GM21619 (cell line): ENCODE measurements around the gene NDUFV1.

Experiments
- ATAC-seq: cut with Tn5 transposase; IDR thresholded peaks from one replicate; pipeline ENCODE4 v1.9.1; 2021; ENCODE audit not compliant: unreplicated experiment

Gene NDUFV1

DNA sequence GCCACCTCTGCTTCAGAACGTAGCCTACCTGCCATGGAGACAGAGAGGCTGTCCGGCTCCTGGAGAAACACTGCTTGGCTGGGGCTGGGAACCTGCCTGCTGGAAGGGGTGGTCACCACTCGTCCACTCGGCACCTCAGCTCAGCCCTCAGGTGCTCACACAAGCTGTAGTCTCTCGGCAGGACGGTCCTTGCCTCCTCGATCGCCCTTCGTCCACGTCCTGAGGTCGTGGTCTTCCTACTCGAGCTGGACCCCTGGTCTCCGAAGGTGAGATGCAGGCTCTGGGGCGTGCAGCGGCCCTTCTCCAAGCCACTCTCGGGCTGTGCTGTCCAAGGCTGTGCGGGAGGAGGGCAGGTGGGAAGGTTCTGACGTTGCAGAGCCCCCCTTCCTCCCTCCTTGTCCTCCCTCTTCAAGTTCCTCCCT is 32.7 kb downstream of the NDUFV1 start, which contains the start of gene TBX10:
Gene TBX10, minus strand, starts transcription at position 326 of the 422 bp plus-strand sequence. Its CDS starts 291 bp downstream, at position 35.
- ATAC-seq = no peak

DNA sequence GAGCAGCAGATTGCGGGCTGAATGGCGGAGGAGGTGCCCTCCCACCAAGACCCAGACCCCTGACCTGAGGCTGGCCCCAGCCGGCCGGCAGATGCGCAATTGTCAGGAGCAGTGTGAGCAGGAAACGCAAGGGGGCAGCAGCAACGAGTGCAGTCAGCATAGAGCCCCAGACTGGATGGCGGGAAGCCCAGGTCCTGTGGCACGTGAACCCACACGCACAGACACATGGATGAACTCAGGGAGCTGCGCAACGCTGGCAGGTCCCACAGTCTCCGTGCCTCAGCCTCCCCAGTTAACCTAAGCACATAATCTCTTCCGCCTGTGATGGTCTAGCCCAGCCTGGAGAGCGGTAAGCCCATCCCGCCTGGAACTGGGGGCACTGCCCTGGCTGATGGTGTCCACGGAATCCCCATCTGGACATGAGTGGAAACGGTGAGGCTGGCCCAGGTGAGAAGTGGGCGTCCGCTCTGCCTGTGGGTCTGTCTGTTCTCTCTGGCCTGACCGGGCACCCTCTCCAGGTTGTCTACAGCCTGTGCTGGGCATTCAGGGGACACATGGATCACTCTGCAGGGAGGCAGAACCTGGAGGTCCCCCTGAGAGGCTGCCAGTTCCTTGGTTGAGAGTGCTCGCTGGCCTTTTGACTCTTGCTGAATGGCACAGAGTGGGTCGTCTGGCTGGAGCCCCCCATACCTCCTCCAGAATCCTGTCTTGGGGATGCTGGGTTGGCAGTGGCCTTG is 33.5 kb downstream of the NDUFV1 start:
- ATAC-seq = no peak

DNA sequence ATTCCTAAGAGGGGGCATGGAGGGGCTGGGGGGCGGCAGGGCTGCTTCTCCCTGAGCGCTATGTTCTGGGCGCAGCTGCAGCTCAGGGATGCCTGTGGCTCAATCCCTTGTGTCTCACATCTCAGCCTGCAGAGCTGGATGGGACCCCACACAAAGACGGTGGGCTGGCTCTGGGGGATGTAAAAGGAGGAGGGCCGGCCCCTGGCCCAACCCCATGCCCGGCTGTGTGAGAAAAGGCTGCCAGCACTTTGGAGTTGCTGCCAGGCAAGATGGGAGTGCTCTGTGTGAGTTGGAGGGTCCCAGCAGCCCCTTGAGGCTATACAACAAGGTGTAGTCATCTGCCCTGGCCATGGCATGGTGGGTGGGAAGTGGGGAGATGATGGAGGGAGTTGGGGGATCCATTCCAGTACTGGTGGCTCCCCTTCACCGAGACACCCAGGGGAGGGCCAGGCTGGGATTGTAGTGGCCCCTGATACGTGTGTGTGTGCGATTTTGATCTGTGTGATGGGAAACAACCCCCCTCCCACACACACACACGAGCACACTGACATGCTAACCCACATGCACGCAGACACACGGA is 34.1 kb downstream of the NDUFV1 start:
- ATAC-seq = no peak

DNA sequence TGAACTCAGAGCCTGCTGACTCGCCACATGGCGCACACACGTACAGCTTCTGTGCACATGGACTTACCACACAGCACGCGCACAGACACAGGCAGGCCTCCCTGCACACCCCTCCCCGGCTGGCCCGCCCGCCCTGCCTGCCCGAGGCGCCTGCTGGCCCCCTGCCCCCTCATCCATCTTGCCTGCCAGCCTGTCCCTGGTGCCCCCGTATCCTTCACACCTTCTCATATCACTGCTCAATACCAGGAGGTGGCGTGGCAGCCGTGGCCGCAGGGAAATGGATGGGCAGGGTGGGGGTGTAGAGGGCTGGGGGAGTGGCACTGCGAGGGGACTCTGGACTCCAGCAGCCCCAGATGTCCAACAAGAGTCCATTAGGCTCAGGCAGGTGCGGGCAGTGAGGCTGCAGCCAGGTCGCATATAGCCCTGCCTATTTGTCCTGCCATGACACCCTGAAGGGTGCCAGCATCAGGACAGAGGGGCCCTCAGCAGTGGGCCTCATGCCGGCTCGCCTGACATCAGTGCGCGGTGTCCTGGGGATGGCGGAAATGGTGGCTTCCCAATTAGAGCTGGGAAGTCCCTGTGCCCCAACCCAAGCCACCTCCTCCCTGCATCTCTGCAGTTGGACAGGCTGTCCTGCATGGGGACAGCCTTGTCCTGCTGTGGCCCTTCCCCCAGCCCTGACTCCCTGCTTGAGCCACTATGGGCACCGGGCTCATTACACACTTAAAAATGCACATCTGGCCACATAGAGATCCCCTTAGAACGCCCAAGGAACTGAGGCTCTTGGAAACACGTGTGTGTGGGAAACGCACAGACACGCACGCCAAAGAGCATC is 34.8 kb downstream of the NDUFV1 start:
- no peak for ATAC-seq

DNA sequence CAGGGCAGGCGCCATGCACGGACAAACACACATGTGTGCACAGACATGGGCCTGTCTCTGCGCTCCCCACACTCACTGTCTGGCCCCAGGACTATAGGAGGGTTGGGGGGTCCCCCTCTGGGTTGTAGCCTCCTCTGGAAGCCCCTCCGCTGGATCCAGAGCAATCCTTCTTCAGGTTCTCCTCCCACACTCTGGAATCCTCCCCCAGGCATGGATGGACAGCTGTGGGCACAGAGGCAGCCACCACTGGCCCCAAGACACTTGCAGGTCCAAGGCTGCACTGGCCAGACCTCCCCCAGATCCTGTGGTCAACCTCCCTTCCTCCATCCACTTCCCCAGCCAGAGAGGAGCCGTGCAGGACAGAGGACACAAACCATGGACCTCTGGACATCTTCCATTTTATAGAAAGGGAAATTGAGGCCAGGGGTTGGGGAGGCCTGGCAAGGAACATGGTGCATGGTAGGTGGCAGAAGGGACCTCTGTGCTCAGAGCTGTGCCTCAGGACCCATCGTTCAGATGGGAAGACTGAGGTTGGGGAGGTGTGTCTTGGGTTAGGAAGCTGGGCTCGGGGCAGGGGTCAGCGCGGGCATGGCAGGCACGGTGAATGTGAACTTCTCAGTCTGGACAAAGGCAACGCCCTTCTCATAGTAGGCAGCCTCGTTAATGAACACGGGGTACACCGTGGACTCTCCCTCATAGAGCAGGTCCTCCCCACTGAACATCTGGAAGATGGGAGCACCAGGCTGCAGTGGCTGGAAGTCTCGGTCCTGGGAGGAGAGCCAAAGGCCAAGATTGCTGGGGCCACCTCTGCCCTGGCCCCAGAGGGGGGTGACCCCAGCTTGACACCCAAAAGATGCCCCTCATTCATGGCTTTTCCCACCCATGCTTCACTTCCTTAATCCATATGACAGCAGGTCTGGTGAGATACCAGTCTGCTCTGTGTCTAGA is 35.7 kb downstream of the NDUFV1 start:
- no peak for ATAC-seq

DNA sequence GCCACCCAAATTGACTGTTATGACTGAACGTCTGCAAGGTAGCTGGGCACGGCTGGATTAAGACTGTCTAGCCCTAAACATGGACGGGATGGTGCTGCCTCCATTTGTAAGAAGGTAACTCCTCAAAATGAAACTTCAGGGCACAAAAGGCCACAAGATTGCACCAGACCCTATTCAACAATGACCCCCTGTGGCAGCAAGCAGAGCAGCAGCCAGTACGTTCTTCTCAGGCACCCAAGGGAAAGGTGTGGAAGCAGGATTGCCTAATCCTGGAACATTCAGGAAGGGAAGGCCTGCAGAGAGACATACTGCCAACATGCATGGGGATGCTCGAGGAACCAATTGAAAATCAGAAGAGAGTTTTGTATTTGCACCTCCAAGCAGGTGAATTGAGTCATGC is 37.3 kb downstream of the NDUFV1 start:
- ATAC-seq = no peak

DNA sequence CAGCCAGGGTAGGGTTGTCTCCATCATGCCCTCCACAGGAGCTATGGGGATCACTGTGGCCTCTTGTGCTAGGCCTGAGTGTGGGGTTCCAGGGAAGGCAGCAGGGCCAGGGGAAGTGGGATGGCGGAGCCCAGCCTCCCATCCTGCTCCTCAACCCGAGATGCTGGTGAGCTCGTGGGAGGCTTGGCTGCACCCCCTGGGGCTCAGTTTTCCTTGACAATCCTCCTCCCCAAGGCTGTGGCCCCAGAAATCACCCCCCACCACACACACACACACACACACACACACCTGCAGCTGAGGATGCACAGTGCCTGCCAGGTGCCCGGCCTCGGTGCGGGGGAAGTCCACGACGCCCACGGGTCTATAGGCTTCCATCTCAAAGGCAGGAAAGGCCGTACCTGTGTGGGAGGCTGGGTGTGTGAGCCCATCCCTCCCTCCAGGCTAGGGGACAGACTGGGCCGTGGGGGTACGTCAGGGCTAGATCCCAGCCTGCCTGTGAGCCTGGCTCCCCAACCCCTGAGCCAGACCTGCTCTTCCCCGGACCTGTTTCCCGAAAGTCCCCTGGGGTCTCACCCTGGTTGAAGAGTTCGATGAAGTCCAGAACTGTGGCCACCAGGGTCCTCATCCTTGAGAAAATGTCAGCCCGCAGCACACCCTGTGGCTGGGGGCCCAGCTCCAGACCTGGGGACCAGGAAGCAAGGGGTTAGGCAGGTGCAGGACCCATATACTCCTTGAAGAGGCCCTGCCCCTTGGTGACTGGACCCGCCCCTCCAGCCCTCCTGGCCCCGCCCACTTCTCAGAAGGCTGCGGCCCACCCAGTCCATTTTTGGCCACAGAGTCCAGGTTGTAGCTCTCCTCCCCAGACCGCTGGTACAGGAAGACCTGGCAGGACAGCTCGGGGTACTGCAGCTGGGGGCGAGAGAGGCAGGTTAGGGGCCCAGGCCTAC is 38.0 kb downstream of the NDUFV1 start:
- no peak for ATAC-seq

DNA sequence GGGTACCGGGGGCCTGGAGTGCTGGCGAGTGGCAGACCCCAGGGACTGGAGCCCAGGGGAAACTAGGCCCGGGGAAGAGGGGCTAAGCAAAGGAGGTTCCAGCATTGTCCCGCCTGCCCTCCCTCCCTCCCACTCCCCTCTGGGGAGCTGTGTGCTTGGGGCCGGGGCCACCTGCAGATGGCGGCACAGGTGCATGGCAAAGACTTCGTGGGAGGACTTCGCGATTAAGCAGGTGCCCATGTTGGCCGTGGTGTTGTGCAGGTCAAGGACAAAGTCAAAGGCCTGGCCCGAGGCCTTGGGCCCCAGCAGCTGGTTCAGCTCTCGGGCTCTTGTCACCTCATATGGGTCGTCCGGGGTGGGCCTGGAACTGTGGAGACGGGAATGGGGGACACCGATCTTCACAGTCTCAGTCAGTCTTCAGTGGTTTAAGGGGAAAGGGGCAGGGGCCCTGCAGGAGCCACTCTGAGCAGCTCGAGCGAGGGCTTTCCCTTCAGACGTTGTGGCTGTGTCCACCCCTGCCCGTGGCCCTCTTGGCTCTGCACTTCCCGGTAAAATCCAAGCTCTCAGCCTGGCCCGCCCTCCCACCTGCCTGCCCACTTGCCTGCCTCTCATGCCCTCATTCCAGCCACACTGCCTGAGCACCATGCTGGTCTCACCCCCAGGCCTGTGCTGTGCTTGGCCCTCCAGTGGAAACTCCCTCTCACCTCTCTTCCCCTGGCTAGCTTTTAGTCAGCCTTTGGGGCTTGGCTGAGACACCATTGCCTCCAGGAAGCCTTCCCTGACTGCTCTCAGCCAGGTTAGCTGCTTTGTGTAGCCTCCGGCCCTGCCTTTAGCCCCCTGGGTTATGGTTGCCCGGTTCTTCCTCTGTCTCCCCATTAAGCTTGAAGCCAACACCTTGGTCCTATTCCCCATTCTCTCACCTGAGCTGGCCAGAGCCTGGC is 39.1 kb downstream of the NDUFV1 start:
- ATAC-seq = no peak

DNA sequence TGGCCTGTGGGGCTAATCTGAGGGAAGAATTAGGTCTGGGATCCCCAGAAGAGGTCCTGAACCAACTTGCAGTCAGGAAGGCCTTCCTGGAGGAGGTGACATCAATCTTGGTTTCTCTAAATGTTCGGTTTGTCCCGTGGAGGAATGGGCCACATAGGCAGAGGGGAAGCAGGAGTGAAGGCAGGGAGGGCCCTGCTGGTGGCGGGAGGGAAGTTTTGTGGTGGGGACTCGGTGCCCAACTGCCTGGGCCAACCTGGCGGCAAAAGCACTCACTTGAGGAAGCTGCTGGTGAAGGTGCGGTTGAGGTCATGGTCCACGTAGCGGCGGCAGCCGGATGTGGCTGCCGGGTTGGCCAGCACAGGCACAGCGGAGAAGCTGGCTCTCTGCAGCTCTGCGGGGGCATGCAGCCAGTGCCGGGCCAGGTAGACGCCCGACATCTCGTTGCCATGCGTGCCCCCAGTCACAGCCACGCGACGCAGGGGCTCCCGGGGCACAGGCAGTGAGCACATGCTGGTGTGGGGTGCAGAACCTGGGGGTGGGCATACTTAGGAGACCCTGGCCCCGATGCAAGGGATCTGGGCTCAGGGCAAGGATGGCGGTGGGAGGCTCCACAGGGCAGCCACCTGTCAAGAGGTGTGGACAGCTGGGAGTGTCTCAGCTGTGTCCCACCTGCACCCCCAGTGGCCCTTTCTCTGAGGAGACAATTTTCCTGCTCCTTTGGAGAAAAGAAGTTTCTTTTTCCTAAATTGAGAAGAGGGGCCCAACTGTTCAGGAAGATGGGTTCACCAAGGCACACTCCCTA is 40.0 kb downstream of the NDUFV1 start:
- ATAC-seq = peak; percentile 35

DNA sequence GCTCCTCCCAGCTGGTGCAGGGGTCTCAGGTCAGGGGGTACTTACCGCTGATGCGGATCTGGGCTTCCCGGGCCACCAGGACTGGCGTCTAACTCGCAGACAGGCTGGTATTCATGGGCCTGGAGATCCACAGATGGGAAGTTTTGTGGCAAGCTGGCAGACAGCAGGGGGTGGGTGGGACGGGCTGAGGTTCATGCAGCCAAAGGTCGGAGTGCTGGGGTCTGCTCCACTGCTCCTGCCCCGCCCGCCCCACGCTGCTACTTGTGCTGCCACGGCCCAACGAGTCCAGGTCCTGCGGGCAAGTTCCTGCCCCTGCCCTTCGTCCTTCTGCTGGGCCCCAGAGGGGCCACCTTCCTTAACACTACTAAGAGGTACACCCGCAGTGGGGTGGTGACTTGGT is 40.7 kb downstream of the NDUFV1 start:
- no peak for ATAC-seq

DNA sequence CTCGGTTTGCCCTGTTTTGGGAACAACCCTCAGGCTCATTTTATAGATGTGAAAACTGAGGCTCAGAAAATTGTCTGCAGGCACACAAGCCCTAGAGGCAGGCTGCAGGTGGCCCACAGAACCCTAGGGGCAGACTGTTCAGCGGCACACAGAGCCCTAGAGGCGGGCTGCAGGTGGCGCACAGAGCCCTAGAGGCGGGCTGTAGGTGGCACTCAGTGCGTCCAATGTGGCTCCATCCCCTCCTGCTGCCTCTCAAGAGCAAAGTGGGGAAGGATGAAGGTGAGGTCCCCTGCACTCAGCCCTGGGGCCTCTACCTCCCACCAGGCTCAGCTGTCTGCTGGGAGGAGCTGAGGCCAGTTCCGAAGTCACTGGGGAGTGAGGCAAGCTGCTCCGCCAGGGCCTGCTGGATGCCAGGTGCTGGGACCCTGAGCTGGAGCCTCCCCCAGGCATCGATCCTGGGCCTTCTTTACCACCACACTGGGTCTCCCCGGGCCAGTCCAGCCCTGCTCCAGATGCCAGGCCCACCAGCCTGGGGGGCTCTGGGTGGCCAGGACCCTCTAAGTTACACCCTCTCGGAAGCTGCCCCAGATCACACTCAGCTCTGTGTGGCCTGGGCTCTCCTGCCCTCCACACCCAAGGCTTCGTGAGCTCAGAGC is 41.5 kb downstream of the NDUFV1 start:
- peak; percentile 48 for ATAC-seq

DNA sequence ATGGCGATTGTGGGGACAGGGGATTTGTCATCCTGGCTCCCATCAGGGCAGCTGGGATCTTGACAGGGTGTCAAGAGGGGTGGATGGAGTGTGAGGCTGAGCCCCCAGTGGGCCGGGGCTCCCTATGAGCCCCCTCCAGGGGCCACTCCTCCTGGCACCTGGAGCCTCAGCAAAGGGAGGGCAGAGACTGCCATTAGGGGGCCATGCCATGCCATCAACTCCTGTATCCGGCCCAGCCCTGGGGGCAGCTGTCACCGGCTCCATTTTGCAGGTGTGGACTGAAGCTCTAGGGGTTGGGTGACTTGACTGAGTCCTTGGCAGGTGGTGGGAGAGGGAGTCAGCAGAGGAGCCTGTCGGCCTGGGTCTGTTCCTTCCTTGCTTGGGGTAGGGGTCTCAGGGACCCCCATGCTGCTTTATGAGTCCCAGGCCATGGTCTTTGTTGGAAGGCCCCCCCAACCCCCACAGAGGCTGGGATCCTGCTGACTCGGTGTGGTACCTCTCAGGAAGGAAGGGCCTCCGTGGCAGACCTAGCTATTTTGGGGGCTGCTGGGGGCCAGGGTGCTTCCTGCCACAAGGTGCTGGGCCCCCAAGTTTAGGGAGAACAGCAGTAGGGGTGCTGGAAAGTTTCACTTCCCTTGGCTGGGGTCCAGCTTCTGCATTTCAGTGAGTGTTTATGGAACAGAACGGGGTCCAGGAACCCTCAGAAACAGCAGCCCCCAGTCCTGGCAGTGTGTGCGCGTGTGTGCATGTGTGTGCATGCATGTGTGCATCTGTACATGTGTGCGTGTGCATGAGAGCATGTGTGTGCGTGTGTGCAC is 42.3 kb downstream of the NDUFV1 start:
- ATAC-seq = no peak

DNA sequence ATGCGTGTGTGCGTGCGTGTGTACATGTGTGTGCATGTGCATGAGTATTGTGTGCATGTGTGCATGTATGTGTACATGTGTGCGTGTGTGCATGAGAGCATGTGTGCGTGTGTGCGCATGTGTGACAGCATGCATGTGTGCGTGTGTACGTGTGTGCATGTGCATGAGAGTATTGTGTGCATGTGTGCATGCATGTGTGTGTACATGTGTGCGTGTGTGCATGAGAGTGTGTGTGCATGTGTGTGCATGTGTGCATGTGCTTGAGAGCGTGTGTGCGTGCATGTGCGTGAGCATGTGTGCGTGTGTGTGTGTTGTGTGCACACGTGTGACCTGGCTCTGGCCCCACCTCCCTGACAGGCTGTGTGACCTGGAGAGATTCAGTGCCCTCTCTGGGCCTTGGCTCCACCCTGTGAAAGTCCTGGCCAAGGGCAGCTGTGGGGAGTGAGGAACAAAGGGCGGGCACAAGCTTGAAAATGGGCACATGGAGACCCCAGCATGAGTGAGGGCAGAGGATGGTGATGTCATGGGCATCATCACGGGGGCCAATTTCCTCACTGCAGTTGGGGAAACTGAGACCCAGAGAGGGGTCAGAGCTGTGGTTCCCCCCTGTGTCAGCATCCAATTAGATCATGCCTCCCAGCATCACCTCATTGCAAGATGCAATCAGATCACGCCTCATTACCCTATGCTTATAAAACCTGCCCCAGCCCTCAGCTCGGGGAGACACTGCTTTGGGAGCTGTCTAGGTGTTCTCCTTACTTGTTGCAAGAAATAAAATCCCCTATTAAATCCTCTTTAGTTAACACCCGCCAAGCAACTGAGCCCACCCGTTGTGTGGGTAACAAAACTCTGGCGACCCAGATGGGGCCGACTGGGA is 43.1 kb downstream of the NDUFV1 start:
- ATAC-seq = no peak

DNA sequence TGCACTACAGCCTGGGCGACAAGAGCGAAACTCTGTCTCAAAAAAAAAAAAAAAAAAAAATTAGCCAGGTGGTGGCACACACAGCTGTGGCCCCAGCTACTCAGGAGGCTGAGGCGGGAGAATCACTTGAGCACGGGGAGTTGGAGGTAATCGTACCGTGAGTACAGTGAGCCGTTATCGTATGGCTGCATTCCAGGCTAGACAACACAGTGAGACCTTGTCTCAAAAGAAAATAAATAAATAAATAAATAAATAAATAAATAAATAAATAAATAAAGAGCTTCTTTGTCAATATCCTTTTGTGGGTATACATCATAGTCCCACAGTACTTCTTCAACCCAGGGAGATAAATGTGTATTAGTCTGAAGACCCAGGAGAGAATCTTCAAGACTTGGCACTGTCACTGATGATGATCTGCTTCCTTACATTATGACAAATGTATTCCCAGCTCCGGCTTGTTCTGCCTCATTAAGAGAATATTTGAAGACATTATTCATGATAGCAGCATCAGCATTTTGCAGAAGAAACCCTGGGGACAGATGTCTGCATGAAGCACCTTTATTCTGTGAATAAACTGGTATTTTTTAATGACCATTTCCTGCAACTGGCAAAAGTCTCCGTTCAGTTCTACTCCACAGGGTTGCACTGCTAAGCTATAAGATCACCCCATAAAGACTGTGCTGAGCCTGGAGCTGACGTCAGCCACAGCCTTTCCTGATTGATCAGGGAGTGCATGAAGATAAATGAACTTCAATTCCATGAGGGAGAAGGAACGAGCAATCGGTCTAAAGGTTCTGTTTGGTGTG is 45.4 kb downstream of the NDUFV1 start:
- ATAC-seq = no peak
